ENCODE measurements around the gene BRME1.

DNA sequence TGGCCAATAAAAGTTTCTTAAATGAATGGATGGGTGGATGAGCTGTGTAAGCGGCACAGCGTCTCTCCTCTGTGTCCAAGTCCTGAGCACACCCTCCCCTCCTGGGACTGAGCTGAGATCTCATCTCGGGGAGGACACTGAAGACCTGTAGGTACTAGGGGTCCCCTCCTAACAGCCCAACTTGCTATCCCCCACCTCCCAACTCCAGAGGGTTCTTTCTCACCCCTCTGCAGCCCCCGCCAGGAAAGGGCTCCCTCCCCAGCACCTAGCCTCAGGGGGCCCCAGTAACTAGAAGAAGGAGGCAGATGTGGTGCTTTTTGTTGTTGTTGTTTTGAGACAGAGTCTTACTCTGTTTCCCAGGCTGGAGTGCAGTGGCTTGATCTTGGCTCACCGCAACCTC is 30.1 kb downstream of the BRME1 start:
- no peak for TF ChIP-seq CTCF (IDR thresholded peaks at IDR 0.05)
- no peak for TF ChIP-seq POLR2A (IDR thresholded peaks at IDR 0.05)

All from Peyer's patch (tissue), 4 donors.